Measurements from ENCODE around the gene CERKL. TPM values are rescaled to one million over a fixed set of nuclear protein-coding genes. Genes with fewer than 3 reads are reported as not detected.

The CERKL gene, protein sequence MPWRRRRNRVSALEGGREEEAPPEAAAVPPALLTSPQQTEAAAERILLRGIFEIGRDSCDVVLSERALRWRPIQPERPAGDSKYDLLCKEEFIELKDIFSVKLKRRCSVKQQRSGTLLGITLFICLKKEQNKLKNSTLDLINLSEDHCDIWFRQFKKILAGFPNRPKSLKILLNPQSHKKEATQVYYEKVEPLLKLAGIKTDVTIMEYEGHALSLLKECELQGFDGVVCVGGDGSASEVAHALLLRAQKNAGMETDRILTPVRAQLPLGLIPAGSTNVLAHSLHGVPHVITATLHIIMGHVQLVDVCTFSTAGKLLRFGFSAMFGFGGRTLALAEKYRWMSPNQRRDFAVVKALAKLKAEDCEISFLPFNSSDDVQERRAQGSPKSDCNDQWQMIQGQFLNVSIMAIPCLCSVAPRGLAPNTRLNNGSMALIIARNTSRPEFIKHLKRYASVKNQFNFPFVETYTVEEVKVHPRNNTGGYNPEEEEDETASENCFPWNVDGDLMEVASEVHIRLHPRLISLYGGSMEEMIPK
- not detected in 2 replicates for total RNA-seq

DNA sequence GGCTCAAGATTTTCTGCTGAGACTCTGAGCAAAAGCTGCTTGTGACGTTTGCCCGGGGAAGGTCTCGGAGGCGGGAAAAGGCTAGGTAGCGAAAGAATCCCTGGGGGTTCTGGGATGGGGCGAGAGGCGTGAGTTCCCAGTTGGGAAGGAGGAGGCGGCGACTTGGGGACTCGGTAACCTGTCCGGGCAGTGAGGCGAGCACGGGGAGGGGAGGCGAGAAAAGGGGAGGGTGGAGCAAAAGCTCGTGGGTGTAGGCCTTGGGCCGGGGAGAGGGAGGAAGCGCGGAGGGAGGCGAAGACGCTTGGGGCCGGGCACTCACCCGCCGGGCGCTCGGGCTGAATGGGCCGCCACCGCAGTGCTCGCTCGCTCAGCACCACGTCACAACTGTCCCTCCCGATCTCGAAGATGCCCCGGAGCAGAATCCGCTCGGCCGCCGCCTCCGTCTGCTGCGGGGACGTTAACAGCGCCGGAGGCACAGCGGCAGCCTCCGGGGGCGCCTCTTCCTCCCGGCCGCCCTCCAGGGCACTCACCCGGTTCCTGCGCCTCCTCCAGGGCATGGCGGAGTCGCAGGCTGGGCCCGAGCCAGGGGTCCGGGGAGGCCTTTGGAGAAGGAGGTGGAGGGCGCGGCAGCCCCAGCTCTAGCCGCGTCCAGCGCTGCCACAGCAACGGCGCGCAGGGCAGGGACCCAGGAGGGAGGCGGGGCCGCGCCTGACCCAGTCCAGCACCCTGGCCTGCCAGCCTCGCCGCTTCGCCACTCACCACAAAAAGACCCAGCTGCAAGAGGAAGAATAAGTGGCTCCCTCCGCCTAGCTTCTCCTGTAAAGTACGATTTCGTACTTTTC lies at the start of gene CERKL:
Gene CERKL (minus strand): TSS at position 656 of the 842 bp plus-strand sequence. CDS start 99 bp downstream, at position 557.

DNA sequence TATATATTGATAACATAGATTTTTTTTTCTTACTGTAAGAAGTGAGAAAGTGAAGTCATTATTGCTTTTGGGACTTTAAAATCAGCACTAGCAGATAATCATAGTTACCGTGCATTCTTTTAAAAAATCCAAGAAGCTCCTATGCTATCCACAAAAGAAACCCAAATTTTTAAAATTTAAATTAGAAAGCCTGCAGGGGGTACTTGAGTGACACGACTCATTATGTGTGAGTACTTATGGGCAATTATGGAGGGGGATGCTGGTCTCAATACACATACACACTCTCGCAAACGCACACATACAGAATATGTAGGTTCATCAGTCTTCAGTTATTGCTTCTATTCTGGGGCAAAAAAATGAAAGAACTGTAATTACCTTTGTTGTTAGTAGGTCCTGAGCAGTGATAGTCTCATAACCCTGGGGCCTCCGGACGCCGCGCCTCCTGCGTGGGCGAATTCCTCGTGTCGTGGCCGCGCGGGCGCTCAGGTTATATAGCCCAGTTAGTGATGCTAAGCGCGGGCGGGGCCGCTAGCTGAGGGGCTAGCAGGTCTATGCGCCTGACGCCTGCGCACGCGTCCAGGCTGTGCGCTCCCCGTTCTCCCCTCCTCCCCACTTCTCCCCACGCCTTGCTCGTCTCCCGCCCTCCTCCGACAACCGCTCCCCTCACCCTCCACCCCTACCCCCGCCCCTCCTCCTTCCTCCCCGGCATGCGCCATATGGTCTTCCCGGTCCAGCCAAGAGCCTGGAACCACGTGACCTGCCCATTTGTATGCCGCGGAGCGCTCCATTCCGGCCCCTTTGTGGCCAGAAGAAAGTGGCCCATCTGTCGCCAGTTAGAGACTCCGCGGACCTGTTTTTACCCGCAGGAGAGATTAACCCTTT lies 23.4 kb upstream of the CERKL start, which contains the start of gene NEUROD1:
Gene NEUROD1 (minus strand): TSS at position 463 of the 882 bp plus-strand sequence. CDS start 1,657 bp downstream, outside the sequence.

Other genes with a start within 250 kb of the CERKL start
- gene ITGA4, start 199.7 kb downstream of the CERKL start, total RNA-seq: 1.9 and 7.8 TPM in 2 replicates
- not detected in 2 replicates for gene NEUROD1, start 23.4 kb upstream of the CERKL start, total RNA-seq
- 141 and 185 TPM in 2 replicates for gene ITPRID2, start 234.6 kb upstream of the CERKL start, total RNA-seq